NCI-H1417 (cell line): ENCODE results near the gene EMX1.
"Not testable (repeated sequence)": the region's sequence is repeated elsewhere in the genome, so short reads cannot be mapped to it uniquely, and the experiment has no call there.

Experiments used
- DNase-seq, 3 experiments: peaks; one replicate each; lab custom pipeline; 2025; lab: John Stamatoyannopoulos, UW

The EMX1 gene

GRCh38 chr2:72900191-72900825 is 17.0 kb upstream of the EMX1 start:
- no peak for DNase-seq

- DNase-seq = no peak
Measured at GRCh38 chr2:72901426-72901825, 15.9 kb upstream of the EMX1 start.

GRCh38 chr2:72907369-72907768 is 9.9 kb upstream of the EMX1 start:
- not testable (repeated sequence) for DNase-seq

GRCh38 chr2:72908741-72909140 is 8.6 kb upstream of the EMX1 start:
- DNase-seq = no peak

- no peak for DNase-seq
Measured at GRCh38 chr2:72911256-72911655, 6.1 kb upstream of the EMX1 start.

GRCh38 chr2:72913486-72914205 is 3.7 kb upstream of the EMX1 start:
- DNase-seq = no peak

- DNase-seq = no peak
Measured at GRCh38 chr2:72914206-72914559, 3.1 kb upstream of the EMX1 start.

- DNase-seq = no peak
Measured at GRCh38 chr2:72914589-72915319, 2.6 kb upstream of the EMX1 start.

GRCh38 chr2:72915320-72915906 is 1.9 kb upstream of the EMX1 start:
- no peak for DNase-seq

GRCh38 chr2:72915907-72916742 is 1.2 kb upstream of the EMX1 start:
- peak; percentile 63 to 93 (median 92) for DNase-seq

GRCh38 chr2:72916743-72917137 is 579 bp upstream of the EMX1 start:
- peak; percentile 34 to 90 (median 86) for DNase-seq

GRCh38 chr2:72917877-72918553 is 696 bp downstream of the EMX1 start:
- DNase-seq = peak in 2 of 3 experiments; percentile 85 to 89

GRCh38 chr2:72919414-72920317 is 2.3 kb downstream of the EMX1 start:
- no peak for DNase-seq

GRCh38 chr2:72920318-72921087 is 3.2 kb downstream of the EMX1 start:
- no peak for DNase-seq

- DNase-seq = no peak
Measured at GRCh38 chr2:72921088-72921851, 4.0 kb downstream of the EMX1 start.

GRCh38 chr2:72921853-72922252 is 4.5 kb downstream of the EMX1 start:
- DNase-seq = no peak

GRCh38 chr2:72923833-72924352 is 6.6 kb downstream of the EMX1 start:
- DNase-seq = no peak
